AG04449 (cell line): ENCODE results near the gene ACOT13.
"Not testable (repeated sequence)": the region's sequence is repeated elsewhere in the genome, so short reads cannot be mapped to it uniquely, and the experiment has no call there.

Experiments
- CTCF ChIA-PET: fragments of 350-600 bp; formaldehyde crosslinking; extraction: SDS; loops from one replicate; lab custom pipeline; 2021; ENCODE audit warnings: antibody characterized with exemption; lab: Yijun Ruan, JAX
- POLR2A ChIA-PET: fragments of 400-600, 350-600 bp; formaldehyde crosslinking; extraction: SDS; loops from one replicate; lab custom pipeline; 2020; ENCODE audit warnings: antibody characterized with exemption, inconsistent platforms; lab: Yijun Ruan, JAX
- DNase-seq: peaks from one replicate; pipeline ENCODE4 v3.0.0-alpha.2; 2010; ENCODE audit warnings: low read depth, low spot score
- H3K4me3 ChIP-seq: 2 replicates; pipeline ENCODE4 v1.5.1; 2011; ENCODE audit warnings: low read depth, mild to moderate bottlenecking, control low read depth, low read length
- CTCF ChIP-seq: IDR thresholded peaks from one replicate; pipeline ENCODE4 v1.5.1; 2011; ENCODE audit warnings: mild to moderate bottlenecking, moderate library complexity, low read length, control low read depth, inconsistent platforms; ENCODE audit not compliant: insufficient read depth; ENCODE audit errors: missing control alignments

Gene ACOT13

GRCh38 chr6:24752503-24752902, 85.6 kb downstream of the ACOT13 start:
- DNase-seq = no peak
- POLR2A ChIA-PET = no interaction called here
- CTCF ChIA-PET = interaction anchor here (1.3 kb wide), 2 partner anchors 169 to 172 kb away, joined by 3 to 4 read pairs; no protein-coding TSS in a partner anchor
- no peak overlapping the region for H3K4me3 ChIP-seq
- TF ChIP-seq CTCF = no peak

- DNase-seq = no peak
- CTCF ChIA-PET = interaction anchor here (1.3 kb wide), 2 partner anchors 169 to 172 kb away, joined by 3 to 4 read pairs; no protein-coding TSS in a partner anchor
- no peak for TF ChIP-seq CTCF
- POLR2A ChIA-PET = no interaction called here
- no peak overlapping the region for H3K4me3 ChIP-seq
Observed at GRCh38 chr6:24752917-24753492, 86.1 kb downstream of the ACOT13 start.

- ChIA-PET POLR2A (interaction anchor here (1.6 kb wide), 1 partner anchor 10 kb away, joined by 3 read pairs; no protein-coding TSS in a partner anchor), CTCF (interaction anchor here (1.1 to 1.3 kb wide), 3 partner anchors 170 to 173 kb away, joined by 3 to 5 read pairs (median 4); no protein-coding TSS in a partner anchor)
- no peak for TF ChIP-seq CTCF
- no peak for DNase-seq
- no peak overlapping the region for H3K4me3 ChIP-seq
Observed at GRCh38 chr6:24753545-24753944, 86.7 kb downstream of the ACOT13 start.

DNA sequence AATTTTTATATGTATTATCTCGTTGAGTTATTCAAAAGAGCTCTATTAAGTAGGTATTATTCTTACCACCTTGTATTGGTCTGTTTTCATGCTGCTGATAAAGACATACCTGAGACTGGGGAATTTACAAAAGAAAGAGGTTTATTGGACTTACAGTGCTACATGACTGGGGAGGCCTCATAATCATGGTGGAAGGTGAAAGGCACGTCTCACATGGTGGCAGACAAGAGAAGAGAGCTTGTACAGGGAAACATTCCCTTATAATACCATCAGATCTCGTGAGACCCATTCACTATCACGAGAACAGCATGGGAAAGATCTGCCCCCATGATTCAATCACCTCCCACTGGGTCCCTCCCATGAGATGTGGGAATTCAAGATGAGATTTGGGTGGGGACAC, 87.5 kb downstream of the ACOT13 start:
- not testable (repeated sequence) for DNase-seq, H3K4me3 ChIP-seq
- CTCF ChIA-PET = interaction anchor here (1.0 to 1.1 kb wide), 3 partner anchors 11 to 172 kb away, joined by 3 to 5 read pairs (median 4); no protein-coding TSS in a partner anchor
- POLR2A ChIA-PET = interaction anchor here (1.6 kb wide), 1 partner anchor 11 kb away, joined by 3 read pairs; no protein-coding TSS in a partner anchor
